ENCODE data around the gene DENND4A.
"Not testable (repeated sequence)": the region's sequence is repeated elsewhere in the genome, so short reads cannot be mapped to it uniquely, and the experiment has no call there.

Gene DENND4A

DNA sequence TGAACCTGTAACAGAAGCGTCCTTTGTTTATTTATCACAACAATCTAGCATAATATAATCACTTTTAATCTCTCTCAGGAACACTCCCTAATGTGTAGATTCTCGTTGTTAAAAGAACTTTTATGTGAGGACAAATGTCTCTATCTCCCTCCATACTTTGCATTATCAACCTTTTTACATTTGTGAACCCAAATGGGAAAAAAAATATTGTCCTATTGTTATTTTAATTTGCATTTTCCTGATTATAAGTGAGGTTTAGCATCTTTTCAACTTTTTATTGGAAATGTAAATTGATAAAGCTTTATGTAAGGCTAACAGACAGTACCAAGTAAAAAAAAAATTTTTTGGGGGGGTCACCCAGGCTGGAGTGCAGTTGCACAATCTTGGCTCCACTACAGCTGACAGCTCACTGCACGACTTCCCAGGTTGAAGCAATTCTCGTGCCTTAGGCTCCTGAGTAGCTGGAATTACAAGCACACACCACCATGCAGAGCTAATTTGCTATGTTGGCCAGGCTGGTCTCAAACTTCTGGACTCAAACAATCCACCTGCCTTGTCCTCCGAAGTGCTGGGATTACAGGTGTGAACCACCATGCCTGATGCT, 33.0 kb upstream of the DENND4A start:
- no peaks in the 10 kb centered on the region for H3K9me3 Mint-ChIP-seq

GRCh38 chr15:65824031-65824743, 32.1 kb upstream of the DENND4A start:
- Mint-ChIP-seq H3K27ac (no peak overlapping the region), H3K36me3 (no peaks in the 10 kb centered on the region), H3K9me3 (no peaks in the 10 kb centered on the region), H3K27me3 (no peaks in the 10 kb centered on the region), H3K4me3 (no peak overlapping the region), H3K4me1 (peaks cover 66% of the 10 kb centered on the region)

More for the DNA sequence above, 33.0 kb upstream of the DENND4A start:
- Mint-ChIP-seq H3K27me3 (no peaks in the 10 kb centered on the region), H3K4me1 (peaks cover 62% of the 10 kb centered on the region), H3K4me3 (no peak overlapping the region), H3K36me3 (no peaks in the 10 kb centered on the region), H3K27ac (no peak overlapping the region)

- H3K4me1 Mint-ChIP-seq, result peaks cover 64% of the 10 kb centered on the region
- no peak overlapping the region for H3K27ac Mint-ChIP-seq
- H3K9me3 Mint-ChIP-seq, result peaks cover 5% of the 10 kb centered on the region
- no peaks in the 10 kb centered on the region for H3K27me3 Mint-ChIP-seq
- H3K4me3 Mint-ChIP-seq, result no peak overlapping the region
- peaks cover 2% of the 10 kb centered on the region for H3K36me3 Mint-ChIP-seq
These were observed 30.2 kb upstream of the DENND4A start for GRCh38 chr15:65822316-65822715.

GRCh38 chr15:65821070-65821469, 29.0 kb upstream of the DENND4A start:
- H3K4me3 Mint-ChIP-seq, result no peak overlapping the region
- peak overlapping the region; percentile 30 for H3K27ac Mint-ChIP-seq
- peaks cover 11% of the 10 kb centered on the region for H3K9me3 Mint-ChIP-seq
- peaks cover 63% of the 10 kb centered on the region for H3K4me1 Mint-ChIP-seq
- H3K27me3 Mint-ChIP-seq, result no peaks in the 10 kb centered on the region
- H3K36me3 Mint-ChIP-seq, result peaks cover 2% of the 10 kb centered on the region

GRCh38 chr15:65819563-65819960, 27.5 kb upstream of the DENND4A start:
- peak overlapping the region; percentile 98 for H3K27ac Mint-ChIP-seq
- H3K36me3 Mint-ChIP-seq, result peaks cover 2% of the 10 kb centered on the region
- no peaks in the 10 kb centered on the region for H3K27me3 Mint-ChIP-seq
- H3K4me1 Mint-ChIP-seq, result peaks cover 62% of the 10 kb centered on the region
- H3K9me3 Mint-ChIP-seq, result peaks cover 11% of the 10 kb centered on the region
- H3K4me3 Mint-ChIP-seq, result peak overlapping the region; percentile 81

DNA sequence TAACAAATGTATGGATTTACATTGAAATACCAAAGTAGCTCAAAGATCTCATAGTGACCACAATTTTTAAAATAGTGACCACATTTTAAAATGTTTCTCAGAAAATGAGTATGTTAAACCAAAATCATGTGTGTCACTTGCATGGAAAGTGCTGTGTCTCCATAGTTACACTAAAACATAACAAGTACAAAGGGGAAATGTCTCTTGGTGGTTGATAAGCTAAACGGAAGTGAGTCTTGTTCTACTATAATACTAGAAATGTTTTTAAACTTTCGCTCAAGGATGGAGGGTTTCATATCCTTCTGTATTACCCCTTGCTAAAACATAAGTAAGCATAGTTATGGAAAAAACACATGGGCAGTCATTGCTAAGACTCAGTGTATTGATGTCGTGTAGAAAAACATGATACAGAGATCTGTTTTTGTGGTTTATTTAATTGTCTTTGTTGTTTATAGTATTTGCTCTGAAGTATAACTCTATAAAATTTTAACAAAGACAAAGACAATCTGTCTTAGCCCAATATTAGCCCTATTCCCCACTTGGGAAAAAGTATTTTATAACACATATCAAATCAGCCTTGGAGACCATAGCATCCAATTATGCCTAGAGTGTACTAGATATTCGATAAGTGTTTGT, 27.0 kb upstream of the DENND4A start:
- Mint-ChIP-seq H3K4me3 (peak overlapping the region; percentile 81), H3K27me3 (no peaks in the 10 kb centered on the region), H3K36me3 (peaks cover 2% of the 10 kb centered on the region), H3K27ac (peak overlapping the region; percentile 98), H3K4me1 (peaks cover 60% of the 10 kb centered on the region), H3K9me3 (peaks cover 11% of the 10 kb centered on the region)

GRCh38 chr15:65816441-65816840, 24.3 kb upstream of the DENND4A start:
- H3K9me3 Mint-ChIP-seq, result peaks cover 15% of the 10 kb centered on the region
- peak overlapping the region; percentile 19 for H3K27ac Mint-ChIP-seq
- no peaks in the 10 kb centered on the region for H3K27me3 Mint-ChIP-seq
- H3K36me3 Mint-ChIP-seq, result peaks cover 5% of the 10 kb centered on the region
- peaks cover 58% of the 10 kb centered on the region for H3K4me1 Mint-ChIP-seq
- no peak overlapping the region for H3K4me3 Mint-ChIP-seq

GRCh38 chr15:65816008-65816407, 23.9 kb upstream of the DENND4A start:
- H3K27me3 Mint-ChIP-seq, H3K36me3 Mint-ChIP-seq, H3K4me3 Mint-ChIP-seq: not testable (repeated sequence)
- Mint-ChIP-seq H3K4me1 (peaks cover 54% of the 10 kb centered on the region), H3K9me3 (peaks cover 15% of the 10 kb centered on the region), H3K27ac (peak overlapping the region; percentile 19)

DNA sequence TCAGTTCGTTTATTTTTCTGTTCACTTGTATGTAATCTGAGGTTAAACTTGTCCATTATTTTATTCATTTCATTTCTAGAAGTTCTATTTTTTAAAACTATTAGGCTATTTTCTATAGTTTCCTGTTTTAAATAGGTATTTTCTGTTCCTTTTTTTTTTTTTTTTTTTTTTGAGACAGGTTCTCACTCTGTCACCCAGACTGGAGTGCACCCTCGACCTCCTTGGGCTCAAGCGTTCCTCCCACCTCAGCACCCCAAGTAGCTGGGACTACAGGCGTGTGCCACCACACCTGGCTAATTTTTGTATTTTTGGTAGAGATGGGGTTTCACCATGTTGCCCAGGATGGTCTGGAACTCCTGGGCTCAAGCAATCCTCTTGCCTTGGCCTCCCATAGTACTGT, 22.2 kb upstream of the DENND4A start:
- not testable (repeated sequence) for H3K27ac Mint-ChIP-seq, H3K36me3 Mint-ChIP-seq, H3K4me3 Mint-ChIP-seq, H3K27me3 Mint-ChIP-seq
- Mint-ChIP-seq H3K4me1 (peaks cover 41% of the 10 kb centered on the region), H3K9me3 (peaks cover 15% of the 10 kb centered on the region)

DNA sequence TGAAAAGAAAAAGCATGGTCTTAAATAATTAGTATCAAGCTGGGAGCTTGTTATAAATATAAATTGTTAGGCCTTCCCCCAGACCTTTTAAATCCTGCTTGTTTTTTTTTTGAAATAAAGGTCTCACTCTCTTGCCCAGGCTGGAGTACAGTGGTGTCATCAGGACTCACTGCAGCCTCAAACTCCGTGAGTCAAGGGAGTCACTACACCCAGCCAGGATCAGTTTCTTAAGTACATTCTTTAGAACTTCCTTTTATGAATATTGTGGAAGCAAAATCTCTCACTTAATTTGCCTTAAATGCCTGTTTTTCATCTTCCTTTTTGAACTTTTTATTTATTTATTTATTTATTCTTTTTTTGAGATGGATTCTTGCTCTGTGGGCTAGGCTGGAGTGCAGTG, 20.8 kb upstream of the DENND4A start:
- H3K36me3 Mint-ChIP-seq, result peaks cover 5% of the 10 kb centered on the region
- peaks cover 9% of the 10 kb centered on the region for H3K9me3 Mint-ChIP-seq
- H3K27me3 Mint-ChIP-seq, result no peaks in the 10 kb centered on the region
- H3K27ac Mint-ChIP-seq, result no peak overlapping the region
- H3K4me1 Mint-ChIP-seq, result peaks cover 29% of the 10 kb centered on the region
- no peak overlapping the region for H3K4me3 Mint-ChIP-seq

- Mint-ChIP-seq H3K4me1 (peaks cover 30% of the 10 kb centered on the region), H3K9me3 (peaks cover 9% of the 10 kb centered on the region), H3K27me3 (no peaks in the 10 kb centered on the region), H3K36me3 (peaks cover 5% of the 10 kb centered on the region), H3K27ac (peak overlapping the region; percentile 19), H3K4me3 (no peak overlapping the region)
These were observed 20.4 kb upstream of the DENND4A start for GRCh38 chr15:65812467-65812866.

- no peak overlapping the region for H3K27ac Mint-ChIP-seq
- H3K27me3 Mint-ChIP-seq, result no peaks in the 10 kb centered on the region
- H3K4me1 Mint-ChIP-seq, result peaks cover 28% of the 10 kb centered on the region
- peaks cover 9% of the 10 kb centered on the region for H3K9me3 Mint-ChIP-seq
- no peak overlapping the region for H3K4me3 Mint-ChIP-seq
- H3K36me3 Mint-ChIP-seq, result peaks cover 5% of the 10 kb centered on the region
These were observed 19.7 kb upstream of the DENND4A start for GRCh38 chr15:65811835-65812234.

DNA sequence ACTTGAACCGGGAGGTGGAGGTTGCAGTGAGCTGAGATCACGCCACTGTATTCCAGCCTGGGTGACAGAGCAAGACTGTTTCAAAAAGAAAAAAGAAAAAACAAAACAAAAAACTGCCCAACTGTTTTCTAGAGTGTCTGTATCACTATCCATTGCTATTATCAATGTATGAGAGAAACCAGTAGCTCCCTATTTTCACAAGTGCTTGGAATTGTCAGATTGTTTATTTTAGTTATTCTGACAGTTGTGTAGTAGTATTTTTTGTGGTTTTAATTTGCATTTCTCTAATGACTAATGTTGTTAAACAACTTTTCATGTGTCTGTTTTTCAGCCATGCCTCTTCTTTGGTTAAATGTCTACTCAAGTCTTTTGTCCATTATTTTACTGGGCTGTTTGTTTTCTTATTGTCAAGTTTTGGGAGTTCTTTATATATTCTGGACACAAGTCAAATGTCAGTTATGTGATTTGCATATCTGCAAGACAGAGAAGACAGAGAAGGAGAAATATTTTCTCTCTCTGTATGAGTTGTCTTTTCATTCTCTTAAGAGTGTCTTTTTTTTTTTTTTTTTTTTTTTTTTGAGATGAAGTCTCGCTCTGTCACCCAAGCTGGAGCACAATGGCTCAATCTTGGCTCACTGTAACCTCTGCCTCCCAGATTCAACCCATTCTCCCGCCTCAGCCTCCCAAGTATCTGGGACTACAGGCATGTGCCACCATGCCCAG, 19.1 kb upstream of the DENND4A start:
- not testable (repeated sequence) for H3K27ac Mint-ChIP-seq, H3K4me3 Mint-ChIP-seq, H3K36me3 Mint-ChIP-seq, H3K9me3 Mint-ChIP-seq, H3K27me3 Mint-ChIP-seq
- H3K4me1 Mint-ChIP-seq, result peaks cover 28% of the 10 kb centered on the region

DNA sequence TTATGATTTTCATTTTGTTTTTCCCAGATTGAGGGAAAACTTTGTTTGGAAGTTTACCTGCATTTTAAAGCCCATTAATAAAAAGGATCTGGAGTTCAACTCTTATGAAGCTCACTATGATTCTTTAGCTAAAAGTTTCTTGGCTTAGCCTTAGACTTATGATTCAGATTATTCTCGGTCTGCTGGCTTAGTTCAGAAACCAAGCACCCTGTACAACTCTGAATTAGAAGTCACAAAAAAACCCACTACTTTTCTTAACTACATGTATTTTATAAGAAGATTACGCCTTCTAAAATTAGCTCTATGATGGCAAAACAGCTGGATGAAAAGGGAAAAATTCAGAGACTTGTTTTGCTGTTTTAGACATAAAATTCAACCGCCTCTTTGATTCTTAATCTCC, 14.3 kb upstream of the DENND4A start:
- peaks cover 2% of the 10 kb centered on the region for H3K36me3 Mint-ChIP-seq
- no peak overlapping the region for H3K27ac Mint-ChIP-seq
- H3K27me3 Mint-ChIP-seq, result no peaks in the 10 kb centered on the region
- peaks cover 33% of the 10 kb centered on the region for H3K4me1 Mint-ChIP-seq
- no peak overlapping the region for H3K4me3 Mint-ChIP-seq
- H3K9me3 Mint-ChIP-seq, result no peaks in the 10 kb centered on the region

DNA sequence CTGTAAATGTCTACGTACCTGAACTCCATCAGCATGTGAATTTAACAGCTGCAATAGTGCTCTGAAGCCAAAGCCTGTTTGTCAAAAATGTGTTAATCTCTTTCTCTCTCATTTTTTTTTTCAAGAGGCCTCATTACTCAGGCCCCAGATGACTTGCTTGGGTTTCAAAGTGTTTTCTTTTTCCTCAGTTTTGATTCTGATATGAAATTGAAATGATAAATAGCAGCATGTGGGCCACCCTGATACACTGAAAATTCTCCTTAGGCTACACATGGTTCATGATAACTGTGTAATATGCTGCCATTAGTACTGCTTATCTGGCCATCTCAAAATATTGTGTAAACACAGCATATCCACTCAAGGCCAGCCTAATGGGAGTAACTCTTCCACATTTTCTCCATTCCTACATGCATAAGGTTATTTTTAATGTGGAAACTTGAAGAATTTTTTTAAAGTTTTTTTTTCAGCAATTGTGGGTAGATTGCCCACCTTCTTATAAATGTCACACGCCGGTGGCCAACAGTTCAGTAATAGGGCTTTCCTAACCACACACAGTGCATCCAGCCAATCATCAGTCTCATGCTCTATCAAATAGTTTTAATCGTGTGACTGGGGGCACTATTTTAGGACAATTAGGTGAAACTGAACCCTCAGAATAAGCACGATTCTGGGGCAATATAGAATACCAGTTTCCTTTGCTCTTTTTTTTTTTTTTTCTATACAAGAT, 13.1 kb upstream of the DENND4A start:
- H3K9me3 Mint-ChIP-seq, result no peaks in the 10 kb centered on the region
- H3K27ac Mint-ChIP-seq, result peak overlapping the region; percentile 69
- peak overlapping the region; percentile 54 for H3K4me3 Mint-ChIP-seq
- H3K27me3 Mint-ChIP-seq, result no peaks in the 10 kb centered on the region
- peaks cover 33% of the 10 kb centered on the region for H3K4me1 Mint-ChIP-seq
- peaks cover 2% of the 10 kb centered on the region for H3K36me3 Mint-ChIP-seq
